HEK293T (cell line): Measurements from ENCODE around the gene ZNF771.

Source experiments
- CTCF ChIA-PET: fragments of 350-600 bp; formaldehyde crosslinking; extraction: SDS; loops from one replicate; lab custom pipeline; 2021; ENCODE audit warnings: antibody characterized with exemption, inconsistent platforms; lab: Yijun Ruan, JAX
- POLR2A ChIA-PET: fragments of 350-600 bp; formaldehyde crosslinking; extraction: SDS; loops from one replicate; lab custom pipeline; 2020; ENCODE audit warnings: antibody characterized with exemption, inconsistent platforms; lab: Yijun Ruan, JAX
- DNase-seq: peaks from one replicate; pipeline ENCODE4 v3.0.0; 2012; ENCODE audit warnings: mixed read lengths; ENCODE audit errors: extremely low spot score
- ARNT ChIP-seq: fragments of 450-650 bp; IDR thresholded peaks from 2 replicates; pipeline ENCODE4 v1.6.1; 2017; ENCODE audit warnings: mild to moderate bottlenecking
- BHLHE40 ChIP-seq: fragments of 450-650 bp; IDR thresholded peaks from 2 replicates; pipeline ENCODE4 v1.6.1; 2016; ENCODE audit warnings: mild to moderate bottlenecking, moderate library complexity, borderline replicate concordance
- CTBP1 ChIP-seq: fragments of 450-650 bp; IDR thresholded peaks from 2 replicates; pipeline ENCODE4 v1.6.1; 2016; ENCODE audit warnings: borderline replicate concordance
- ELF4 ChIP-seq: fragments of 450-650 bp; IDR thresholded peaks from 2 replicates; pipeline ENCODE4 v1.6.1; 2017; ENCODE audit warnings: antibody characterized with exemption
- FOXA1 ChIP-seq: fragments of 450-650 bp; IDR thresholded peaks from 2 replicates; pipeline ENCODE4 v1.6.1; 2016; ENCODE audit warnings: mild to moderate bottlenecking
- FOXK2 ChIP-seq: fragments of 450-650 bp; IDR thresholded peaks from 2 replicates; pipeline ENCODE4 v1.6.1; 2016; ENCODE audit warnings: mild to moderate bottlenecking
- FOXM1 ChIP-seq: fragments of 450-650 bp; IDR thresholded peaks from 2 replicates; pipeline ENCODE4 v1.6.1; 2017; ENCODE audit warnings: mild to moderate bottlenecking, borderline replicate concordance
- HDGF ChIP-seq: fragments of 450-650 bp; IDR thresholded peaks from 2 replicates; pipeline ENCODE4 v1.6.1; 2017; ENCODE audit warnings: antibody characterized with exemption, borderline replicate concordance
- L3MBTL2 ChIP-seq: fragments of 450-650 bp; conservative IDR thresholded peaks from 2 replicates; pipeline ENCODE4 v1.6.1; 2016; ENCODE audit warnings: mild to moderate bottlenecking
- LEF1 ChIP-seq: fragments of 450-650 bp; IDR thresholded peaks from 2 replicates; pipeline ENCODE4 v1.6.1; 2017; ENCODE audit warnings: mild to moderate bottlenecking, borderline replicate concordance
- NFRKB ChIP-seq: fragments of 450-650 bp; IDR thresholded peaks from 2 replicates; pipeline ENCODE4 v1.6.1; 2016; ENCODE audit warnings: mild to moderate bottlenecking, moderate library complexity
- PKNOX1 ChIP-seq: fragments of 450-650 bp; IDR thresholded peaks from 2 replicates; pipeline ENCODE4 v1.6.1; 2016
- SP1 ChIP-seq: fragments of 450-650 bp; IDR thresholded peaks from 2 replicates; pipeline ENCODE4 v1.6.1; 2017
- SUZ12 ChIP-seq: fragments of 450-650 bp; IDR thresholded peaks from 2 replicates; pipeline ENCODE4 v1.6.1; 2016; ENCODE audit warnings: mild to moderate bottlenecking
- TARDBP ChIP-seq: fragments of 450-650 bp; IDR thresholded peaks from 2 replicates; pipeline ENCODE4 v1.6.1; 2016
- ZNF384 ChIP-seq: fragments of 450-650 bp; IDR thresholded peaks from 2 replicates; pipeline ENCODE4 v1.6.1; 2016

The ZNF771 gene

DNA sequence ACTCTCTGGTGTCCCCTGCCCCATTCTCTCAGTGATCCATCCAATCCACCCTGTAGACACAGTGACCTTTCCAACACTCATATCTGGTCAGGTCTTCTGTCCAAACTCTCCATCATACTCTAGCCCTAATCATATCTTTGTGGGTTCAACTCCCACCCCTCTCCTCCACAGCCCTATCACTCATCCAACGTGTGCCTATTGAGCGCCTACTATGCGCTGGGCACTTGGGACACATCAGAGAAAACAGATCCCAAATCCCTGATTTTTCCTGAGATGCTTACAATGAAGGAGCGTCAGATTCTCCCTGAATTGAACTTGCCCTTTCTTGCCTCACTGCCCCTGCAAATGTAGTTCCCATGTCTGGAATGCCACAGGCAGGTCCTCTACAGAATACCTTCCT, 20.6 kb downstream of the ZNF771 start:
- DNase-seq = no peak
- CTCF ChIA-PET = no interaction called here
- POLR2A ChIA-PET = interaction anchor here (1.0 kb wide), 1 partner anchor 182 kb away, joined by 3 read pairs; the partner anchor contains the start of gene ZNF689
- no peak for TF ChIP-seq NFRKB
- no peak for TF ChIP-seq FOXM1
- no peak for TF ChIP-seq HDGF
- no peak for TF ChIP-seq PKNOX1
- no peak for TF ChIP-seq LEF1
- TF ChIP-seq CTBP1 = no peak
- no peak for TF ChIP-seq SP1
- TF ChIP-seq FOXA1 = no peak
- no peak for TF ChIP-seq L3MBTL2
- no peak for TF ChIP-seq TARDBP
- TF ChIP-seq ARNT = no peak
- no peak for TF ChIP-seq BHLHE40
- no peak for TF ChIP-seq ELF4
- TF ChIP-seq ZNF384 = no peak
- no peak for TF ChIP-seq FOXK2
- TF ChIP-seq SUZ12 = no peak

- ChIA-PET CTCF (interaction anchor here (0.6 to 2.4 kb wide), 46 partner anchors 8 to 369 kb away, joined by 3 to 24 read pairs (median 4); partner anchors contain the start of genes CORO1A, SEPHS2, TBX6 and ZNF48), POLR2A (interaction anchor here (0.6 to 2.9 kb wide), 56 partner anchors 9 to 466 kb away, joined by 3 to 50 read pairs (median 5); partner anchors contain the start of genes ALDOA, CD2BP2, SEPHS2 and SRCAP)
- no peak for TF ChIP-seq SP1
- no peak for TF ChIP-seq ZNF384
- no peak for TF ChIP-seq HDGF
- TF ChIP-seq ELF4 = no peak
- 0 out of 2 replicates have a peak, but pooled peaks have one; percentile 43 for TF ChIP-seq CTBP1
- peak; percentile 40 for DNase-seq
These were observed 21.9 kb downstream of the ZNF771 start for GRCh38 chr16:30429418-30429677.

DNA sequence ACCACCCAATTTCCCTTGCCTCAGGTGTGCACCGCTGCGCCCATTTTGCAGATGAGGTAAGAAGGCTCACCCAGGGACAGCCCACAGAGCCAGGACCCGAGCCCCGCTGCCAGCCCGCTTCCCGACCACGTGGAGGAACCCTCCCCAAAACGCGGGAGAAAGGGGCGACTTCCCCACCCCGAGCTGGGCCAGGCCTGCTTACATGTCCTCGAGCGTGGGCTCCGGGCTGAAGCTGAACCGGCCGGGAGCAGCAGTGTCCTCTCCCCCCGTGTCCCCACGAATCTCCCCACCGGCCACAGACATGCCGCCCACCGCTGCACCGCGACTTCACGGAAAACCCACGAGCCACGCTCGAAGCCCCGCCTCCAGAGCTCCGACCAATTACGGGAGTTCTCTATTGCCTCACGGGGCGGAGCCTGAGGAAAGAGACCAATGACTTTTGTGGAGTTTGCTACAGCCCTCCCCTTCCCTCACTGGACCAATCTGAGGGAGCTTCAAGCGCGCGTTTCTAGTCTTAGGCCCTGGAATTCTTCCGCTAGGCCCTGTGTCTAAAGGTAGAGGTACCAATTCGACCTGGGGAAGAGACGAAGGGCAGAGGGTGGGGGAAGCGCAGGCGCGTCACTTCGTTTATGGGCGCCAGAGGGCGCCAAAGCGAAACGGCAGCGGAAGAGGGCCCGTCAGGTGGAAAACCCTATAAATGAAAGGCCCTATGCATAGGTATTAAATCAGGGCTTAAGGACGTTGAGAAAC, 22.4 kb downstream of the ZNF771 start, which contains the start of gene DCTPP1:
Gene DCTPP1, minus strand, starts transcription at position 353 of the 750 bp plus-strand sequence. Its CDS starts 50 bp downstream, at position 303.
- ChIA-PET POLR2A (interaction anchor here (0.6 to 2.9 kb wide), 59 partner anchors 9 to 466 kb away, joined by 3 to 50 read pairs (median 5); partner anchors contain the start of genes ALDOA, CD2BP2, SEPHS2 and SRCAP), CTCF (interaction anchor here (0.6 to 2.4 kb wide), 46 partner anchors 9 to 369 kb away, joined by 3 to 24 read pairs (median 4); partner anchors contain the start of genes CORO1A, SEPHS2, TBX6 and ZNF48)
- DNase-seq = peak; percentile 98
- no peak for TF ChIP-seq ZNF384
- peak; percentile 97 for TF ChIP-seq L3MBTL2
- no peak for TF ChIP-seq SP1
- TF ChIP-seq ARNT = no peak
- no peak for TF ChIP-seq NFRKB
- no peak for TF ChIP-seq LEF1
- no peak; the same call in 1 of the 2 replicates for TF ChIP-seq ELF4
- peak; percentile 70; the same call in 1 of the 2 replicates for TF ChIP-seq CTBP1
- TF ChIP-seq HDGF = no peak
- TF ChIP-seq FOXK2 = no peak
- peak; percentile 94 for TF ChIP-seq TARDBP
- no peak for TF ChIP-seq PKNOX1
- no peak for TF ChIP-seq FOXA1
- TF ChIP-seq FOXM1 = no peak
- TF ChIP-seq SUZ12 = no peak
- TF ChIP-seq BHLHE40 = no peak

DNA sequence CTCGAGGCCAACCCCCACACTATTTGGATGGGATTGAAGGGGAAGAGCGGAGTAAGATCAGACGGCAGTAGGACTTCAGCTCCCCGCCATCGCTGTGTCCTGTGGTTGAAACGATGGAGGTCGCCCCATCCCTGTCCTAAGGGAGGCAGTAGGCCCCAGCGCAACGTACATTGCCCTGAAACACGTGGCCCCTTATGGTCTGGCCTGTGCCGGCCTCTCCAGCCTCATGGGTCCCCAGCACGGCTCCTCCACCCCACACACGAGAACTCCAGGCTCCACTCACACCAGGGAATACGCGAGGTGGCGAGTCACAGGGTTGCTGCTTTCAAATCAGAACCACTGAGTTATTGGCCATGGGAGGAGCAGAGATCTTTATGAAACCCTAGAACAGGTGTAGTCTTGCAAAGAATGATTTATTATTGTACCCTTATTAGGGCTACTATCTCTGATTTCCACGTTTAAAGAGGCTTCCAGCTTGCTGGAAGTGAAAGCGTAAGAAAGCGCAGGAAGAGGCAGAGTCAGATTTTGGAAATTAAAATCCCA, 23.1 kb downstream of the ZNF771 start:
- CTCF ChIA-PET = interaction anchor here (0.8 to 2.4 kb wide), 28 partner anchors 10 to 338 kb away, joined by 3 to 24 read pairs (median 6); partner anchors contain the start of genes TBX6, ZNF48, ZNF688 and ZNF747
- DNase-seq = no peak
- POLR2A ChIA-PET = interaction anchor here (0.6 to 2.9 kb wide), 58 partner anchors 9 to 465 kb away, joined by 3 to 50 read pairs (median 5); partner anchors contain the start of genes ALDOA, CD2BP2, SEPHS2 and SRCAP
- TF ChIP-seq SP1 (no peak), L3MBTL2 (peak; percentile 97)

DNA sequence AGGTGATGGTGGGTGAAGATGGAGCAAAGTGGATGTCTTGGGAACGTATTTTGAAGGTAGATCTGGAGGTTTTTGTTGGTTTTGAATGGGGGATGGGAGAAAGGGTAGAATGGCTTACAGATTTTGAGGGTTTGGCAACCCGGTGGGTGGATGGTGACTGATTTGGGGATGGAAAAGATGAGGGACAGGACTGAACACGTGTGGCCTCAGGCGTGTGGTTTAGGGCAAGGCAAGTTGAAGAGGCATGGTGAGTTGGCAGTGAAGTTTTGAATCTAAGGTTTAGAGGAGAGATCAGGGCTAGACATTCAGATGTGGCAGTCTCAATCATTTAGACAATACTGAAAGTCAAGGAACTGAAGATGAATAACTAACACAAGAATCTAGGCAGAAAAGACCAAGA, 27.4 kb downstream of the ZNF771 start:
- DNase-seq = no peak
- CTCF ChIA-PET = no interaction called here

DNA sequence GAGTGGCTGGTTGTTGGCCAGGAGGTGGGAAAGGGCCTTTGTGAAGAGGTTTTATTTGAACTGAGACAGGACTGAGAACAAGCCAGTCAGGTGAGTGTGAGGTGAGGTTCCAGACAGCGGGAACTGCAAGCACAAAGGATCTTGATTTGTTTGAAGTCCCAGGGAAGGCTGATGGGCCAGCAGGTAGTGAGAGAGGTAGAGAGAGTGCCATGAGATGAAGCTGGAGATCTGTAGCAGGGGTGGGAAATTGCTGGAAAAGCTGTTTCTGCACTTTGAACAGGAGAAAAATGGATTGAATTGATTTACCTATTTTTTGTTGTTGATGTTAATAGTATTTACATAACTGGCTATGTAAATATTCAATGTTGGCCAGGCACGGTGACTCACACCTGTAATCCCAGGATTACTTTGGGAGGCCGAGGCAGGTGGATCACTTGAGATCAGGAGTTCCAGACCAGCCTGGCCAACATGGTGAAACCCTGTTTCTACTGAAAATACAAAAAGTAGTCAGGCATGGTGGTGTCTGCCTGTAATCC, 30.2 kb downstream of the ZNF771 start:
- POLR2A ChIA-PET = interaction anchor here (1.0 kb wide), 1 partner anchor 7 kb away, joined by 8 read pairs; the partner anchor contains the start of gene SEPHS2
- CTCF ChIA-PET = interaction anchor here (1.7 to 1.8 kb wide), 2 partner anchors 8 to 178 kb away, joined by 7 to 9 read pairs; partner anchors contain the start of gene DCTPP1
- no peak for TF ChIP-seq ELF4
- no peak for TF ChIP-seq ZNF384
- no peak for TF ChIP-seq HDGF
- TF ChIP-seq ARNT = no peak
- no peak for TF ChIP-seq SUZ12
- no peak for TF ChIP-seq CTBP1
- no peak for TF ChIP-seq SP1
- no peak for TF ChIP-seq BHLHE40
- no peak for TF ChIP-seq L3MBTL2
- TF ChIP-seq LEF1 = no peak
- no peak for DNase-seq

More for the DNA sequence above, 27.4 kb downstream of the ZNF771 start:
- no peak for TF ChIP-seq BHLHE40
- TF ChIP-seq SP1 = no peak
- TF ChIP-seq FOXM1 = no peak
- TF ChIP-seq ARNT = no peak
- TF ChIP-seq CTBP1 = no peak
- TF ChIP-seq FOXK2 = no peak
- TF ChIP-seq L3MBTL2 = no peak
- POLR2A ChIA-PET = interaction anchor here (1.1 kb wide), 1 partner anchor 100 kb away, joined by 3 read pairs; the partner anchor contains the start of gene ZNF747
